Muscle of arm (tissue), 12 donors: ENCODE measurements around the gene VSX2. TPM values are rescaled to one million over a fixed set of nuclear protein-coding genes. Genes with fewer than 3 reads are reported as not detected.

Experiments used
- DNase-seq: peaks from one replicate; pipeline ENCODE4 v3.0.0-alpha.2; 2013
- polyA plus RNA-seq, 12 donors: library from polyadenylated mRNA; unstranded; fragments of 120-200 nt; gene quantifications; one replicate each; pipeline ENCODE4 v1.2.1, GENCODE V29; 2013; ENCODE audit not compliant: insufficient read length in 12 of 12

VSX2 gene
- polyA plus RNA-seq, 12 donors = not detected

DNA sequence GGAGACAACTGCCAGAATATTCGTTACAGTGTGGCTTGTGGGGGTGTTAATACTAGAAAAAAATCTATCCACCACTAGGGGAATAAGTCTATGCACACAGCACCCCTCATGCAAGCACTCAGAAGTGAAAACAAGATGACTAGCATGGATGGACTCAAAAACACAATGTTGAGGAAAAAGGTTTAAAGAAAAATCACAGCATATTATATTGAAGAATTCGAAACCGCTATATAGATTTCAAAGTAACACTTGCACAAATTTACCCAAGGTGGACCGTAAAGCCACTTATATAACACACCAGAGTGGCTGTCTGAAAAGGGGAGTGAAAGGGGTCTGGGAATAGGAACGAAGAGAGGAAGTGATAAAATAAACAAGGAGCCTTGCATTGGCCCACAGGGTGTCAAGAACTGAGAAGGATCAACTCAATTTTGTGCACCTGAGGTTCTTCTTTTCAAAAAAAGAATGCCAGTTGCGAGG, 62.9 kb downstream of the VSX2 start:
- peak; percentile 26 for DNase-seq

DNA sequence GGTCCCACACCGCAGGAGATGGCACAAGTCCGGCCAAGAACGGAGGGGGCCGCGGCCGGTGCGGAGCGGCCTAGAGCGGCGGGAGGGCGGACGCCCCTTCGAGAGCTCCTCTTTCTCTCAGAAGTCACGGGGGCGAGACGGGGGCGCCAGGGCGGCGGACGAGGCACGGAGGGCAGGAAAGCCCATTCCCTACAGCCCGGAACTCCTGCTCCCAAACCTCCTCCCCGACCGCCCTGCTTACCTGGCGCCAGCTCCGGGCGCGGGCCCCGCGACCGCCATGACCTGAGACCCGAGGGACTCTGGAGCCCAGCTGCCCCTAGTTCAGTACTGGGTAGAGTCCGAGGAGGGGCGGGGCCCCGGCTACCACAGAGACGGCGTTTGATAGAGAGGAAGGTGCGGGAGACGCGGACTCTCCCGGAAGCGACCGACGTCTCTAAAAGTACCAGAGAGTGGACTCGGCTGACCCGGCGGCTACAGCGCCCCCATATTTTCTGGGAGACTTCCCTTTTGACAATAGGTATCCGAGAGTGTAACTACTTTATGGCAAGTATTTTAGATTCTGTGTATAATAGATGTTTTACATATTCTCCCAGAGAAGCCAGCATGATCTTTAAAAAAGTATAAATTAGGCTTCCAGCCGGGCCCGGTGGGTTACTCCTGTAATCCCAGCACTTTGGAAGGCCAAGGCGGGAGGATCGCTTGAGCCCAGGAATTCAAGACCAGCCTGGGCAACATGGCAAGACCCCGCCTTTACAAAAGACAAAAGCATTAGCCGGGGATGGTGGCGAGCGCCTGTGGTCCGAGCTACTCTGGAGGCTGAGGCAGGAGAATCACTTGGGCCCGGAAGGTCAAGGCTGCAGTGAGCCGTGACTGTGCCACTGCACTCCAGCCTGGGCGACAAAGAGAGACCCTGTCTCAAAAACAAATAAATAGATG, 63.7 kb downstream of the VSX2 start, which contains the start of gene ABCD4:
Gene ABCD4, minus strand, starts transcription at position 301 of the 936 bp plus-strand sequence. Its CDS starts 22 bp downstream, at position 279.
- peak; percentile 93 for DNase-seq

DNA sequence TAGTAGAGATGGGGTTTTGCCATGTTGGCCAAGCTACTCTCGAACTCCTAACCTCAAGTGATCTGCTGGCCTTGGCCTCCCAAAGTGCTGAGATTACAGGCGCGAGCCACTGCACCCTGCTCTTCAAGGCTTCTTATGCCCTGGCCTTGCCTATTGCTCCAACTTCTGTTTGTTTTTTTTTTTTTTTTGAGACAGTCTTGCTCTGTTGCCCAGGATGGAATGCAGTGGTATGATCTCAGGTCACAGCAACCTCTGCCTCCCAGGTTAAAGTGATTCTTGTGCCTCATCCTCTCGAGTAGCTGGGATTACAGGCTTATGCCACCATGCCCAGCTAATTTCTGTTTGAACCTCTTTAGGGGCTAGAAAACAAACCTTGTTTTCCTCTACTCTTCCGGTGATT, 69.4 kb downstream of the VSX2 start:
- DNase-seq = no peak

DNA sequence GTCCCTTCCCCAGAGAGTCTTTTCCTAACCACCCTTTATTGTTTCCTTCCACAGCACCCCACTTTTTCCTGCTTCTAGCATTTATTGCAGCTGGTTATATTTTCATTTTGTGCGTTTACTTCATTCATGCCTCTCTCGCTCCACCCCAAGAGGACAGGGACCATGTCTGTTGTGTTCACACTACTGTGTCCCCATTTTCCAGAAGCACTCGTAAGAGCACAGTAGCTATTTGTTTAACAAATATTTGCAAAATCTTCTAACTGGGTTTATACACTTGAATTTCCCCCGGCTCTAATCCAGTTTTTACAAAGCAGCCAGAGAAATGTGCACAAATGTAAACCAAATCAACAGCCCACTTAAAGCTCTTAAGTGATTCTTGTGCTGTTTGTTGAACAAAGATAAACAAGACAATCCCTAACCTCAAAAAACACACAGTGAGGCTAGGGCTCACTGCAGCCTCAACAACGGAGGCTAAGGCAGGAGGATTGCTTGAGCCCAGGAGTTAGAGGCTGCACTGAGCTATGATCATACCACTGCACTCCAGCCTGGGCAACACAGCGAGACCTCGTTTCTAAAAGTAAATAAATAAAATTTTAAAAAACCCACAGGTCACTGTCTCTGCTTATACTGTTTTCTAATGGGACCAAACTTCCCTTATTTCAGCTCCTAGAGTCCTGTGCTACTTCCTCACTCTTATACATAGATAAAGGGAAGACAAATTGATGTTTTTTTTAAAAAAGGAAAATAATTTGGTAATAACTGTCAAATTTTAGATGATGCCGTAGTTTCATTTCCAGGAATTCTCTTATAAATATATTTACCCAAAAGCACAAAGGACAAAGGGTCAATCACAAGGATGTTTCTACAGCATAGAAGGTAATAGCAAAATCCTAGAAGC, 70.1 kb downstream of the VSX2 start:
- DNase-seq = no peak

DNA sequence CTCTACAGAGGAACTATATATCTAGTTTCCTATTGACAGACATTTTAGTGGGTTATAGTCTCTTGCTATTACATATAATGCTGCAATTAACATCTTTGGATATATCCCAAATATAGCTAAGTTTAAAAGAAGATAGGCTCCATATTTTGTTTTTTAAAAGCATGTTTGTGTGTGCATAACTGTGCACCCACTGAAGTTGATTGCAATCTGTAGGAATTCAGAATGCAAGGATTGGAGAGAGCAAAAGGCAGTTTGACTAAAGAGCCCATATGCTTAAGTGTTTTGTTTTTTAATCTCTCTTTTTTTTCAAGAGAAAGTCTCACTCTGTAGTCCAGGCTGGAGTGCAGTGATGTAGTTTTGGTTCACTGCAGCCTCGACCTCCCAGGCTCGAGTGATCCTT, 72.9 kb downstream of the VSX2 start:
- no peak for DNase-seq

Other genes starting within 250 kb of the VSX2 start
- 10 to 100 TPM in 11 of 12 donors, not detected in 1; 11.4 to 20.0 (median 15.7) TPM for gene ENTPD5, start 220.2 kb upstream of the VSX2 start, polyA plus RNA-seq
- gene BBOF1, start 220.1 kb upstream of the VSX2 start, polyA plus RNA-seq = 10 to 100 TPM in 3 of 12 donors, 1 to 10 TPM in 8, not detected in 1; 5.6 to 25.1 (median 8.5) TPM
- gene ALDH6A1, start 155.0 kb upstream of the VSX2 start, polyA plus RNA-seq = 10 to 100 TPM in 11 of 12 donors, not detected in 1; 10.4 to 18.9 (median 14.3) TPM
- 100 to 1,000 TPM in 1 of 12 donors, 10 to 100 TPM in 9, 1 to 10 TPM in 2; 8.9 to 155 (median 12.4) TPM for gene LIN52, start 154.5 kb upstream of the VSX2 start, polyA plus RNA-seq
- 10 to 100 TPM in 11 of 12 donors, not detected in 1; 42.6 to 84.9 (median 55.7) TPM for gene ABCD4, start 63.5 kb downstream of the VSX2 start, polyA plus RNA-seq
- gene VRTN, start 109.0 kb downstream of the VSX2 start, polyA plus RNA-seq = under 1 TPM in 3 of 12 donors, not detected in 9; 0.21 to 0.47 (median 0.26) TPM
- under 1 TPM in 2 of 12 donors, not detected in 10; 0.08 to 0.11 TPM for gene SYNDIG1L, start 186.8 kb downstream of the VSX2 start, polyA plus RNA-seq